KMS-11 (cell line): ENCODE measurements around the gene CFAP161.

Source experiments
- H2AFZ ChIP-seq: fragments of 200-600 bp; sonication (generic); 2 replicates; pipeline ENCODE4 v1.6.1; 2016; ENCODE audit warnings: antibody characterized with exemption, mixed run types, low read depth
- H3K27ac ChIP-seq: fragments of 200-600 bp; sonication (generic); 2 replicates; pipeline ENCODE4 v1.6.1; 2016; ENCODE audit warnings: mild to moderate bottlenecking, mixed run types
- H3K27me3 ChIP-seq: fragments of 200-600 bp; sonication (generic); 2 replicates; pipeline ENCODE4 v1.6.1; 2017; ENCODE audit warnings: mild to moderate bottlenecking, low read depth, mixed run types, moderate library complexity; ENCODE audit not compliant: insufficient read depth
- H3K36me3 ChIP-seq: fragments of 200-600 bp; sonication (generic); 2 replicates; pipeline ENCODE4 v1.6.1; 2017; ENCODE audit warnings: mild to moderate bottlenecking, mixed run types; ENCODE audit not compliant: insufficient read depth
- H3K4me1 ChIP-seq: fragments of 200-600 bp; sonication (generic); 2 replicates; pipeline ENCODE4 v1.6.1; 2016; ENCODE audit warnings: mild to moderate bottlenecking, low read depth, mixed run types; ENCODE audit not compliant: poor library complexity, severe bottlenecking
- H3K4me2 ChIP-seq: fragments of 200-600 bp; sonication (generic); 2 replicates; pipeline ENCODE4 v1.7.0; 2016; ENCODE audit warnings: mild to moderate bottlenecking, mixed run types
- H3K4me3 ChIP-seq: fragments of 200-600 bp; sonication (generic); IDR thresholded peaks from 2 replicates; pipeline ENCODE4 v1.6.1; 2017; ENCODE audit warnings: low read depth, low read length, mixed read lengths; ENCODE audit not compliant: insufficient read depth
- H3K79me2 ChIP-seq: fragments of 200-600 bp; sonication (generic); 2 replicates; pipeline ENCODE4 v1.6.1; 2016; ENCODE audit warnings: low read depth, mixed run types; ENCODE audit not compliant: insufficient read depth
- H3K9ac ChIP-seq: fragments of 200-600 bp; sonication (generic); 2 replicates; pipeline ENCODE4 v1.6.1; 2016; ENCODE audit warnings: mild to moderate bottlenecking, mixed run types
- H4K20me1 ChIP-seq: fragments of 200-600 bp; sonication (generic); 2 replicates; pipeline ENCODE4 v1.6.1; 2016; ENCODE audit warnings: mild to moderate bottlenecking, mixed run types; ENCODE audit not compliant: insufficient read depth
- TF ChIP-seq, protein P1 (sequence below): fragments of 200-600 bp; sonication (generic); conservative IDR thresholded peaks from 2 replicates; pipeline ENCODE4 v1.6.1; 2017; ENCODE audit warnings: low read depth, mild to moderate bottlenecking, antibody characterized with exemption, low read length, moderate library complexity, mixed read lengths

The CFAP161 gene

DNA sequence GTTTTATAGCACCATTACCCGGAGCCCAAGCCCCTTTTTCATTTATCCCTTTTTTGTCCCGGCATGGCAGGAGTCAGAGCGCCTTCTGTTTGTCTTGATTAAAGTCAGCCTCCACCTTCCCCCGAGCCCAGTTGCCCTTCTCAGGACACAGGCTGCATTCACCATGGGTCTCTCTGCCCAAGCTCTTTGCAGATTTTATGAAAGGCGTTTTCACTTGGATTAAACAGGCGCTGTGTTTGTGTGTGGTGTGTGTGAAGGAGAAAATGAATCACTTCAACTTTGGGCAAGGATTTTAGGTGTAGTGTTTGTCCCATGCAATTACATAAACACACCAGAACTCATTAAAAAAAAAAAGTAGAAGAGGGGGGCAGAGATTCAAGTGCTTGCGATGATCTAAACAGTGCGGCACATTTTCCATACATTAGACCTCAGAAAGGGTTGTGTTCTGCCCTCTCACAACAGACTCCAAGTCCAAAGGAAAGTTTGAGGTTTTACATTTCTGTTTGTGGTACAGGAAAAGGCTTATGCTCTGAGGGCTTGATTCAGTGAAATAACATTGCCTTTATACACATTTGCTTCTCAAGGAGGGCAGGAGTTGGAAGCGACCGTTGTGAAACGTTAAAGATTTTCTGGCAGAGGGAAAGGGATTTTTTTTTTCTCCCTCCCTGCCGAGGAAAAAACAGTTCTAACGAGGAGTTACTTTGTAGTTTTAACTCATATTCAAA is 48.1 kb downstream of the CFAP161 start:
- no peak overlapping the region for H3K27ac ChIP-seq
- H3K9ac ChIP-seq: no peak overlapping the region
- H3K36me3 ChIP-seq: no peaks in the 10 kb centered on the region
- H3K4me1 ChIP-seq: no peaks in the 10 kb centered on the region
- no peaks in the 10 kb centered on the region for H3K27me3 ChIP-seq
- H3K4me3 ChIP-seq: no peak overlapping the region
- TF ChIP-seq, protein P1, sequence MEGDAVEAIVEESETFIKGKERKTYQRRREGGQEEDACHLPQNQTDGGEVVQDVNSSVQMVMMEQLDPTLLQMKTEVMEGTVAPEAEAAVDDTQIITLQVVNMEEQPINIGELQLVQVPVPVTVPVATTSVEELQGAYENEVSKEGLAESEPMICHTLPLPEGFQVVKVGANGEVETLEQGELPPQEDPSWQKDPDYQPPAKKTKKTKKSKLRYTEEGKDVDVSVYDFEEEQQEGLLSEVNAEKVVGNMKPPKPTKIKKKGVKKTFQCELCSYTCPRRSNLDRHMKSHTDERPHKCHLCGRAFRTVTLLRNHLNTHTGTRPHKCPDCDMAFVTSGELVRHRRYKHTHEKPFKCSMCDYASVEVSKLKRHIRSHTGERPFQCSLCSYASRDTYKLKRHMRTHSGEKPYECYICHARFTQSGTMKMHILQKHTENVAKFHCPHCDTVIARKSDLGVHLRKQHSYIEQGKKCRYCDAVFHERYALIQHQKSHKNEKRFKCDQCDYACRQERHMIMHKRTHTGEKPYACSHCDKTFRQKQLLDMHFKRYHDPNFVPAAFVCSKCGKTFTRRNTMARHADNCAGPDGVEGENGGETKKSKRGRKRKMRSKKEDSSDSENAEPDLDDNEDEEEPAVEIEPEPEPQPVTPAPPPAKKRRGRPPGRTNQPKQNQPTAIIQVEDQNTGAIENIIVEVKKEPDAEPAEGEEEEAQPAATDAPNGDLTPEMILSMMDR: no peak
- no peaks in the 10 kb centered on the region for H4K20me1 ChIP-seq
- H3K79me2 ChIP-seq: no peaks in the 10 kb centered on the region
- no peak overlapping the region for H2AFZ ChIP-seq
- no peak overlapping the region for H3K4me2 ChIP-seq

DNA sequence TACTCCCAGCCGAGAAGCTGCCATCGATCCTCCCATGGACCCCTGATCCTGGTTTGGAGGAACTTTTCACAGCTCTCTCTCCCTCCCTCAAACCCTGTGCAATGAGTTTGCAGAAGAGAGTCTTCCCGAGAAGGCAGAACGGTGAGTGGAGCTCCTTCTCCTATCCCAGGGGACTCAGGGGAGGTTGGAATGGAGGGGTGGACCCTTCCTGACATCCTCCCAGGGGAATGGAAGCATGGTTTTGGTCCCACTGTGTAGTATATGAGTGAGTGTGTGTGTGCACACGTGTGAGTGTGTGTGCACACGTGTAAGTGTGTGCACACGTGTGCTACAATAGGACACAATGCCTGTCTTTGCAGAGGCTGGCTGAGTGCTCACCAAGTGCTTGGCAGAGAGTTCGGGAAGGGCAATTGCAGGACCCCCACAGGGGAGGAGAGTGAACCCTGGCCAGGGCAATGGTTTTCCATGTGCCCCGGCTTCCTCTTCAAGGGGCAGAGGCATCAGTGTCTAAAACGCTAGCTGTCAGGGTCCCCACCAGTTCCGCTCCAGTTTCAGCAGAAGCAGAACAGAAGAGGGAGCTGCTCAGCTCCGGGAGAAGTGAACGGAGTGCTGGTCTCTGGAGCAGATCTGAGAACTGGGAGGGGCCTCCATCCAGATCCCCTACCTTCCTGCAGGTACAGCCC is 48.8 kb downstream of the CFAP161 start:
- Histone ChIP-seq H3K4me1 (no peaks in the 10 kb centered on the region), H3K27me3 (no peaks in the 10 kb centered on the region), H3K9ac (no peak overlapping the region), H3K27ac (no peak overlapping the region), H3K79me2 (no peaks in the 10 kb centered on the region), H3K36me3 (no peaks in the 10 kb centered on the region), H3K4me2 (no peak overlapping the region), H4K20me1 (no peaks in the 10 kb centered on the region), H3K4me3 (no peak overlapping the region), H2AFZ (no peak overlapping the region)
- TF ChIP-seq, protein P1: no peak

DNA sequence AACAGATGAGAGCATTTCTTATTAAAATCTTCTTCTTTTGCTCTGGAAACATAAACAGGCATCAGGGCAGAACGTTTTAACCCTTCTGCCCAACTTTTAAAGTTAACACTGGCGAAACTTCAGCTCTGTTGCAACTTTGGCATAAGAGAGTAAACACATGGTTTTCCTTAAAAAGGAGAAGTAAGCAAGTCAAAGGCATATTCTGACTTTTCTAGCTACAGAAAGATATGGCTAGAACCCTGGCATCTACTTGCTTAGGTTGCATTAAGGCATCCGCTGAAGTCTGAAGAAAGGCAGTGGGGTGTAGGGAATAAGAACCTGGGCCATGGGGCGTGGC is 49.3 kb downstream of the CFAP161 start:
- Histone ChIP-seq H3K4me2 (no peak overlapping the region), H2AFZ (no peak overlapping the region), H3K9ac (no peak overlapping the region), H3K4me1 (no peaks in the 10 kb centered on the region), H3K79me2 (no peaks in the 10 kb centered on the region), H3K4me3 (no peak overlapping the region), H3K27me3 (no peaks in the 10 kb centered on the region), H3K36me3 (no peaks in the 10 kb centered on the region), H3K27ac (no peak overlapping the region), H4K20me1 (no peaks in the 10 kb centered on the region)
- TF ChIP-seq, protein P1: no peak

- Histone ChIP-seq H3K36me3 (no peaks in the 10 kb centered on the region), H3K79me2 (no peaks in the 10 kb centered on the region), H3K4me1 (no peaks in the 10 kb centered on the region), H3K27ac (no peak overlapping the region), H3K4me2 (no peak overlapping the region), H3K4me3 (no peak overlapping the region), H2AFZ (no peak overlapping the region), H4K20me1 (no peaks in the 10 kb centered on the region), H3K27me3 (no peaks in the 10 kb centered on the region), H3K9ac (no peak overlapping the region)
- TF ChIP-seq, protein P1: no peak
Observed at GRCh38 chr15:81184188-81184587, 50.1 kb downstream of the CFAP161 start.
